Endodermal cell (in vitro differentiated cells): ENCODE data around the gene NME7. TPM values are rescaled to one million over a fixed set of nuclear protein-coding genes. Genes with fewer than 3 reads are reported as not detected.

Experiments used
- DNase-seq: peaks from one replicate; pipeline ENCODE4 v3.0.0-alpha.2; 2017
- H3K27ac ChIP-seq: 2 replicates; pipeline ENCODE4 v1.5.1; 2013; ENCODE audit warnings: mild to moderate bottlenecking, low read depth, low read length, moderate library complexity
- H3K27me3 ChIP-seq: 2 replicates; pipeline ENCODE4 v1.6.1; 2013; ENCODE audit warnings: mild to moderate bottlenecking, low read length, moderate library complexity; ENCODE audit not compliant: insufficient read depth, control insufficient read depth, poor library complexity, severe bottlenecking
- H3K36me3 ChIP-seq: 2 replicates; pipeline ENCODE4 v1.7.0; 2013; ENCODE audit warnings: mild to moderate bottlenecking, low read length, moderate library complexity; ENCODE audit not compliant: control insufficient read depth, insufficient read depth
- H3K4me1 ChIP-seq: one replicate; pipeline ENCODE4 v1.7.0; 2013; ENCODE audit warnings: low read length; ENCODE audit not compliant: control insufficient read depth, insufficient read depth
- H3K4me3 ChIP-seq: 2 replicates; pipeline ENCODE4 v1.5.1; 2013; ENCODE audit warnings: mild to moderate bottlenecking, low read length, moderate library complexity
- H3K9ac ChIP-seq: 2 replicates; pipeline ENCODE4 v1.6.1; 2013; ENCODE audit warnings: mild to moderate bottlenecking, low read length, moderate library complexity; ENCODE audit not compliant: poor library complexity, severe bottlenecking; ENCODE audit errors: extremely low read depth
- H3K9me3 ChIP-seq: 2 replicates; pipeline ENCODE4 v1.6.1; 2013; ENCODE audit warnings: mild to moderate bottlenecking, low read length, moderate library complexity; ENCODE audit not compliant: control insufficient read depth
- H3K27ac Mint-ChIP-seq: 2 replicates; pipeline ENCODE4 v1.8.0; 2020; ENCODE audit warnings: mixed read lengths
- H3K27me3 Mint-ChIP-seq: 2 replicates; pipeline ENCODE4 v1.8.0; 2021; ENCODE audit warnings: mild to moderate bottlenecking, mixed read lengths; ENCODE audit not compliant: insufficient read depth
- H3K36me3 Mint-ChIP-seq: 2 replicates; pipeline ENCODE4 v1.8.0; 2020; ENCODE audit warnings: low read depth, mixed read lengths
- H3K4me1 Mint-ChIP-seq: 2 replicates; pipeline ENCODE4 v1.8.0; 2020; ENCODE audit warnings: mixed read lengths
- H3K4me3 Mint-ChIP-seq: 2 replicates; pipeline ENCODE4 v1.8.0; 2020; ENCODE audit warnings: mild to moderate bottlenecking, moderate library complexity, mixed read lengths
- H3K9me3 Mint-ChIP-seq: 2 replicates; pipeline ENCODE4 v1.8.0; 2020; ENCODE audit warnings: mild to moderate bottlenecking, mixed read lengths
- WGBS, 2 experiments: methylation state at CpG; one replicate each; pipeline versions ENCODE4 v1.1.5 to v1.1.7; 2013; ENCODE audit warnings: missing lambda C conversion rate in 2 of 2, mixed read lengths in 1 of 2; ENCODE audit not compliant: insufficient coverage in 1 of 2, insufficient read length in 1 of 2; 5-methylcytosine and 5-hydroxymethylcytosine counted together
- total RNA-seq, 2 donors: library from RNA; stranded (reverse); fragmentation: NEBNext Ultra II Directional in 1 of 2; extraction: Animal tissue kit (Norgen Biotek cat#: 25700) in 1 of 2; gene quantifications; 2 replicates in 1 of 2; 3 replicates in 1 of 2; pipeline ENCODE4 v1.2.1, GENCODE V29; 2021
- TF ChIP-seq, protein P1 (sequence below): fragments of 200-600 bp; sonication (generic); conservative IDR thresholded peaks from 2 replicates; pipeline ENCODE4 v1.5.0; 2021; ENCODE audit warnings: antibody characterized with exemption, mild to moderate bottlenecking

The NME7 gene
- total RNA-seq, 2 donors from 2014 or later: 28.1 to 32.3 TPM

DNA sequence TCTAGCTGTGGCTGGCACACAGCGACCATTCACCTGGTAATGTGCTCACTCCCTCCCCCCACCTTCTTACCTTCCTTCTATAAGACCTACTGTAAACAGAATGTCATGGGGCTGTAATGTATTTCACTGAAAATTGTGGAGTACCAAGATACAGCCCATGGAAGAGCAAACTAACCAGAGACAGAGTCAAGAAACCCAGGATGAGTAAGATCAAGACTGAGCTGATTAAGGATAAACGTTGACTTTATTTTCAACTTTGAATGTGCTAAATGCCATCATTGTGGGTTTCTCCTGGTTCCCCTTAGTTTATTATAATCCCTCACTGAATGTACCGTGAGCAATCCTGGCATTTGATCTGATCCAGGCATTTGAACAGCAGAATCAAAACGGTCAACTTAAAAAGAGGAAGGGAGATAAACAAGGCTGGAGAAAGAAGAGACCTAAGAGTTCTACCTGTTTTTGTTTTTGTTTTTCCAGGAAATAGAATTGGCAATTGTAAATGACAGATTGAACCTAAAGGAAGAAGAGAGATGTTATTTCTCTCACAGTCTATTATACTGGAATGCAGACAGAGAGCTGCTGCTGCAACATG lies 277.2 kb downstream of the NME7 start:
- WGBS, 2 experiments: 64 to 81% methylated on average over 2 to 4 of the region's 4 CpGs
- DNase-seq: no peak

DNA sequence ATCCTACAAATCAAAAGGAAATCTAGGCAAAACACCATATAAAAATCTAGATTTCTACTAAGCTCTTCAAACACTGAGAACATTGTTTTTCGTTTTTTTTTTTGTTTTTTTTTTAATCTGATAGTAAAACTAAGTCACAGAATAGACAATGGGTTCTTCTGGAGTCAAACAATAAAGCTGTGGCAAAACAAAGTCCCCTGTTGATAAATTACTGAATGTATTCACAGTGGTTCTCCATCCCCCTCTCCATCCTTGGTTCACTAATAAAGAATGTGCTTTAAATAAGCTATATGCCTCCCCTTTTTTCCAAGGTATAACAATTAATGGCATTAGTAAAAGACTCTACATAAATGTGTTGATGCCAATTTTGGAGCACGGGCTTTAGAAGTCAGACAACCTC lies 277.8 kb downstream of the NME7 start:
- no peaks in the 10 kb centered on the region for H3K36me3 ChIP-seq
- H3K4me1 ChIP-seq: peaks cover 17% of the 10 kb centered on the region
- Mint-ChIP-seq H3K27me3 (no peaks in the 10 kb centered on the region), H3K4me1 (peaks cover 31% of the 10 kb centered on the region), H3K27ac (no peak overlapping the region), H3K36me3 (no peaks in the 10 kb centered on the region), H3K9me3 (no peaks in the 10 kb centered on the region), H3K4me3 (no peak overlapping the region)
- 83 to 100% methylated on average over 1 to 2 of the region's 2 CpGs for WGBS, 2 experiments
- DNase-seq: no peak
- H3K27ac ChIP-seq: no peak overlapping the region
- TF ChIP-seq, protein P1, sequence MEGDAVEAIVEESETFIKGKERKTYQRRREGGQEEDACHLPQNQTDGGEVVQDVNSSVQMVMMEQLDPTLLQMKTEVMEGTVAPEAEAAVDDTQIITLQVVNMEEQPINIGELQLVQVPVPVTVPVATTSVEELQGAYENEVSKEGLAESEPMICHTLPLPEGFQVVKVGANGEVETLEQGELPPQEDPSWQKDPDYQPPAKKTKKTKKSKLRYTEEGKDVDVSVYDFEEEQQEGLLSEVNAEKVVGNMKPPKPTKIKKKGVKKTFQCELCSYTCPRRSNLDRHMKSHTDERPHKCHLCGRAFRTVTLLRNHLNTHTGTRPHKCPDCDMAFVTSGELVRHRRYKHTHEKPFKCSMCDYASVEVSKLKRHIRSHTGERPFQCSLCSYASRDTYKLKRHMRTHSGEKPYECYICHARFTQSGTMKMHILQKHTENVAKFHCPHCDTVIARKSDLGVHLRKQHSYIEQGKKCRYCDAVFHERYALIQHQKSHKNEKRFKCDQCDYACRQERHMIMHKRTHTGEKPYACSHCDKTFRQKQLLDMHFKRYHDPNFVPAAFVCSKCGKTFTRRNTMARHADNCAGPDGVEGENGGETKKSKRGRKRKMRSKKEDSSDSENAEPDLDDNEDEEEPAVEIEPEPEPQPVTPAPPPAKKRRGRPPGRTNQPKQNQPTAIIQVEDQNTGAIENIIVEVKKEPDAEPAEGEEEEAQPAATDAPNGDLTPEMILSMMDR: no peak
- H3K9ac ChIP-seq: no peak overlapping the region
- peak overlapping the region; percentile 65 for H3K4me3 ChIP-seq
- H3K27me3 ChIP-seq: no peaks in the 10 kb centered on the region
- H3K9me3 ChIP-seq: no peaks in the 10 kb centered on the region

More for the DNA sequence above, 277.2 kb downstream of the NME7 start:
- Histone ChIP-seq H3K4me1 (peaks cover 17% of the 10 kb centered on the region), H3K9ac (no peak overlapping the region), H3K4me3 (peak overlapping the region; percentile 65), H3K27me3 (no peaks in the 10 kb centered on the region), H3K9me3 (no peaks in the 10 kb centered on the region), H3K27ac (no peak overlapping the region), H3K36me3 (no peaks in the 10 kb centered on the region)
- Mint-ChIP-seq H3K36me3 (no peaks in the 10 kb centered on the region), H3K4me1 (peaks cover 31% of the 10 kb centered on the region), H3K27me3 (no peaks in the 10 kb centered on the region), H3K27ac (no peak overlapping the region), H3K9me3 (no peaks in the 10 kb centered on the region), H3K4me3 (no peak overlapping the region)
- TF ChIP-seq, protein P1: no peak

DNA sequence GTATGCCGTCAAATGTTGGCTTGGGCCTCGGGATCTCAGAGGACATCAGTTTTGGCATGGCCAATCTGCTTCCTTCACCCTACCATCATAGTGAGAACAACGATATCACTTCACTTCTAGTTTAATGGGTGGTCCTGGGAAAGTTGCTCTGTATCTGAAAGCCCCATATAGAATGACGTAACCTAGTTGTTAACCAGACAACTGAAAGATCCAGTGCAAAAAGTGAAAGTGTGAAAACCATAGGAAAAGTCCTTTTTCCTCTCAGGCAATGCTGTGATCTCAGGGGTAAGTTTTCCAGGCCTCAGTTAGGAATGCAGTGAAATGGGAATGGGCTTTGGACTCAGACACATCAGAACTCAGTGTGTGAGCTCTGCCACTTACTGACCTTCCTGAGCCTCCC lies 279.7 kb downstream of the NME7 start:
- Mint-ChIP-seq H3K9me3 (no peaks in the 10 kb centered on the region), H3K4me1 (peaks cover 28% of the 10 kb centered on the region), H3K27ac (no peak overlapping the region), H3K27me3 (no peaks in the 10 kb centered on the region), H3K36me3 (no peaks in the 10 kb centered on the region), H3K4me3 (no peak overlapping the region)
- H3K9ac ChIP-seq: no peak overlapping the region
- no peaks in the 10 kb centered on the region for H3K27me3 ChIP-seq
- H3K27ac ChIP-seq: no peak overlapping the region
- no peaks in the 10 kb centered on the region for H3K36me3 ChIP-seq
- no peaks in the 10 kb centered on the region for H3K9me3 ChIP-seq
- H3K4me1 ChIP-seq: peaks cover 17% of the 10 kb centered on the region
- no peak for DNase-seq
- no peak overlapping the region for H3K4me3 ChIP-seq
- WGBS, 2 experiments: 99 to 100% methylated on average over 2 to 4 of the region's 4 CpGs
- TF ChIP-seq, protein P1: no peak
